ENCODE measurements around the gene CELF5.

DNA sequence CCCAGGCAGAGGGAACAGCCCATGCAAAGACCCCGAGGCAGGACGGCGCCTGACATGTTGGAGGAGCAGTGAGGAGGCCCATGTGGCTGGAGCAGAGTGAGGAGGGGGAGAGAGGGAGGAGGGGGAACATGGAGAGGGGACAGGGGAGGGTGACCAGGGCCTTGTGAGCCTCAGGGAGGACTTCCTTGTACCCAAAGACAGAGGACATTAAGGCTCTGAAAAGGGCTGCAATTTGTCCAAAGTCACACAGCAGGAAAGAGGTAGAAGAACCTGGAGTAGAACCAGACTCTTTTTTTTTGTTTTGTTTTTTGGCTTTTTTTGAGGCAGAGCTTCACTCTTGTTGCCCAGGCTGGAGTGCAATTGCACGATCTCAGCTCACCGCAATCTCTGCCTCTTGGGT lies 67.2 kb downstream of the CELF5 start:
- TF ChIP-seq EZH2 (IDR thresholded peaks at IDR 0.05; ENCODE audit: insufficient read depth, poor library complexity, severe bottlenecking): no peak
- TF ChIP-seq EZH2phosphoT487 (IDR thresholded peaks at IDR 0.05; ENCODE audit: insufficient read depth, low read depth): no peak

Measured in GM23248 (cell line).